HFFc6 (cell line): ENCODE measurements around the gene KIAA1191. TPM values are rescaled to one million over a fixed set of nuclear protein-coding genes. Genes with fewer than 3 reads are reported as not detected.

Source experiments
- DNase-seq: peaks from one replicate; pipeline ENCODE4 v3.0.0-alpha.2; 2018
- H3K27ac Mint-ChIP-seq: 2 replicates; pipeline ENCODE4 v1.8.0; 2020; ENCODE audit warnings: mild to moderate bottlenecking, mixed read lengths
- H3K27me3 Mint-ChIP-seq: 2 replicates; pipeline ENCODE4 v1.8.0; 2021; ENCODE audit warnings: mild to moderate bottlenecking, moderate library complexity, mixed read lengths; ENCODE audit not compliant: insufficient read depth
- H3K36me3 Mint-ChIP-seq: 2 replicates; pipeline ENCODE4 v1.8.0; 2021; ENCODE audit warnings: low read depth, mixed read lengths
- H3K4me1 Mint-ChIP-seq: 2 replicates; pipeline ENCODE4 v1.8.0; 2020; ENCODE audit warnings: low read depth, mixed read lengths
- H3K4me3 Mint-ChIP-seq: 2 replicates; pipeline ENCODE4 v1.8.0; 2020; ENCODE audit warnings: mild to moderate bottlenecking, moderate library complexity, mixed read lengths
- H3K9me3 Mint-ChIP-seq: 2 replicates; pipeline ENCODE4 v1.8.0; 2020; ENCODE audit warnings: mild to moderate bottlenecking, mixed read lengths
- total RNA-seq, 6 experiments: library from RNA; stranded (reverse); fragmentation: NEBNext Ultra II Directional; extraction: Animal tissue kit (Norgen Biotek cat#: 25700); gene quantifications; 2 replicates in 1 of 6; 3 replicates in 5 of 6; pipeline ENCODE4 v1.2.3, GENCODE V29; 2021
- TF ChIP-seq, protein P1 (sequence below): fragments of 200-600 bp; sonication (generic); IDR thresholded peaks from 2 replicates; pipeline ENCODE4 v1.5.0; 2021; ENCODE audit warnings: antibody characterized with exemption, mild to moderate bottlenecking

KIAA1191 gene
- total RNA-seq, 6 experiments from 2014 or later, result 82.4 to 111 (median 95.6) TPM

DNA sequence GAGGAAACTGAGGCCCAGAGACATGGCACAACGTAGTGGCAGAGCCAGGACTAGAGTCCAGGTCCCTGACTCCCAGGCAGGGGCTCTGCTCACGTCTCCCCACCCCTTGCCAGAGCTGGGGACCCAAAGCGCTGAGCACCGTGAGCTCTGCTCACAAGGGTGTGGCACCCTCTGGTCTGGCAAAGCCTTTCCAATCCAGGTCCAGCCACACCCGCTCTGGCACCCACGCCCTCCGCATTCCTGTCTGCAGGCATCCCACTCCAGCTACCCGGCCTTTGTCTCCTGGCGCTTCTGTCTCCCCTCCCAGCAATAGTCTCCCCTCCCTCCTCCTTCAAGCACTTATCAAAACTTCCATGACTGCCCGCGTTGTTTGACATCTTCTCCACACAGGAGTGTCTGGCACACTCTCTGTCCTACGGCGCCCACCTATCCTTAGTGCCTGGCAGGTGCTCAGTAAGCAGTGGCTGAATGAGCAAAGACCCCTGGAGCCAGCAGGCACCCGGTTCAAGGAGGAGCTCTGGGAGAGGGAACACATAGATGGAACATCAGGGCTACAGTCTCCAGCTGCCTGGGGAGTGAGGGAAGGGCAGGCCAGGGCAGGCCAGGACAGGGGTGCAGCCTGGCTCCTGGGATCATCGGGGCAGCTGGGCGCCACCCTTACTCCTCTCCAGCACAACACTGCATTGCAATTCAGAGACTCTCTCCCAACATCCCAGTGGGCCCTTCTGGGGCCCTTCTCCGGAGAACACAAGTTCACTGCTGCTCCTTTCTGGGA lies 39.0 kb upstream of the KIAA1191 start:
- TF ChIP-seq, protein P1, sequence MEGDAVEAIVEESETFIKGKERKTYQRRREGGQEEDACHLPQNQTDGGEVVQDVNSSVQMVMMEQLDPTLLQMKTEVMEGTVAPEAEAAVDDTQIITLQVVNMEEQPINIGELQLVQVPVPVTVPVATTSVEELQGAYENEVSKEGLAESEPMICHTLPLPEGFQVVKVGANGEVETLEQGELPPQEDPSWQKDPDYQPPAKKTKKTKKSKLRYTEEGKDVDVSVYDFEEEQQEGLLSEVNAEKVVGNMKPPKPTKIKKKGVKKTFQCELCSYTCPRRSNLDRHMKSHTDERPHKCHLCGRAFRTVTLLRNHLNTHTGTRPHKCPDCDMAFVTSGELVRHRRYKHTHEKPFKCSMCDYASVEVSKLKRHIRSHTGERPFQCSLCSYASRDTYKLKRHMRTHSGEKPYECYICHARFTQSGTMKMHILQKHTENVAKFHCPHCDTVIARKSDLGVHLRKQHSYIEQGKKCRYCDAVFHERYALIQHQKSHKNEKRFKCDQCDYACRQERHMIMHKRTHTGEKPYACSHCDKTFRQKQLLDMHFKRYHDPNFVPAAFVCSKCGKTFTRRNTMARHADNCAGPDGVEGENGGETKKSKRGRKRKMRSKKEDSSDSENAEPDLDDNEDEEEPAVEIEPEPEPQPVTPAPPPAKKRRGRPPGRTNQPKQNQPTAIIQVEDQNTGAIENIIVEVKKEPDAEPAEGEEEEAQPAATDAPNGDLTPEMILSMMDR, result no peak
- Mint-ChIP-seq H3K4me3 (no peak overlapping the region), H3K27me3 (peaks cover 5% of the 10 kb centered on the region), H3K27ac (no peak overlapping the region), H3K9me3 (no peaks in the 10 kb centered on the region), H3K36me3 (peaks cover 18% of the 10 kb centered on the region; the same call in 1 of the 2 replicates), H3K4me1 (peaks cover 9% of the 10 kb centered on the region)
- DNase-seq, result no peak

DNA sequence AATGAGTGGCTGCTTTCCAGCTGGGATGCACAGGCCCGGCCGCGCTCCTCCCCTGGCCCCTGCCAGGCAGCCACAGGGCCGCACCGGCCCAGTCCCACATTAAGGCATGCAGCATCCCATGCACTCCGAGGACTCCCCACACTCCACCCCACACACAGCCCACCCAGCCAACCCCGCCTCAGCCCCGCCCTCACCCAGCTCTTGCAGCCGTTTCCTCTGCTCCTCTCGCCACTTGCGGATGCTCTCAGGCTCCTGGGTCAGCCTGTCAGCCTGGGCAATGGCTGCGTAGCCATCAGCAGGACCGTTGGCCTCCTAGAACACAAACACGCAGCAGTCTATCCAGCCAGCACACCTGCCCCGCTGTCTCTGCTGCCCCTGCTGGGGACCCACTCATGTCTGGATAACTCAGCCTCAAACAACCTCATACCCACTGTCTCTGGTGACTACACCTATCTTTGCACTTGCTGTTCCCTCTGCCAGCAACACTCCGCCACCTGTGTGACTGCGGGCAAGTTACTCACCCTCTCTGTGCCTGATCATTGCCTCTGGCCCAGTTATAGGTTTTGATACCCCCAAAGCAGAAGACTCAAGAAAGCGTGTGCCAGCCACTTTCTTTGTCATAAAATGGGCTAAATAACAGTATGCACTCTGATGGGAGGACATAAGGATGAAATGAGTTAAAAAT lies 36.3 kb upstream of the KIAA1191 start:
- peaks cover 18% of the 10 kb centered on the region; the same call in 1 of the 2 replicates for H3K36me3 Mint-ChIP-seq
- no peak for DNase-seq
- no peak overlapping the region for H3K4me3 Mint-ChIP-seq
- H3K27ac Mint-ChIP-seq, result no peak overlapping the region
- peaks cover 9% of the 10 kb centered on the region for H3K4me1 Mint-ChIP-seq
- TF ChIP-seq, protein P1, result no peak
- H3K9me3 Mint-ChIP-seq, result no peaks in the 10 kb centered on the region
- H3K27me3 Mint-ChIP-seq, result peaks cover 5% of the 10 kb centered on the region

DNA sequence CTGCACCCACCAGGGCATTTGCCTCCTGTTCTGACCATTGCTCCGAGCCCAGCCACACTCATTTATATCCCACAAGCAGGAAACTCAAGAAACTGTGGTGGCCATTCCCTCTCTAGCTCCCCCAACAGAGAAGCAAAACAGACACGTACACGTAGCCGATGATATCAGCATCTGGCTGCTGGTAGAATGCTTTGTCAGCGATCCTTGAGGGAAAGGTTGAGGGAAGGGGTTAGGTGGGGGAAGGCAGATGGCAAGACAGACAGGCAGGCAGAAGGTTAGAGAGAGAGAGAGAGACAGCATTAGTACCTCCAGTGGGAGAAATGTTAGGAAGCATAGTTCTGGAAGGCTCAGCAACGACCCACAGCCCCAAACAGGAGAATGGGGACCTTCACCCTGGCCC lies 34.8 kb upstream of the KIAA1191 start:
- H3K4me3 Mint-ChIP-seq, result no peak overlapping the region
- peaks cover 16% of the 10 kb centered on the region for H3K36me3 Mint-ChIP-seq
- peaks cover 9% of the 10 kb centered on the region for H3K4me1 Mint-ChIP-seq
- TF ChIP-seq, protein P1, result no peak
- H3K27me3 Mint-ChIP-seq, result peaks cover 5% of the 10 kb centered on the region
- H3K9me3 Mint-ChIP-seq, result no peaks in the 10 kb centered on the region
- DNase-seq, result no peak
- no peak overlapping the region; the same call in 1 of the 2 replicates for H3K27ac Mint-ChIP-seq

DNA sequence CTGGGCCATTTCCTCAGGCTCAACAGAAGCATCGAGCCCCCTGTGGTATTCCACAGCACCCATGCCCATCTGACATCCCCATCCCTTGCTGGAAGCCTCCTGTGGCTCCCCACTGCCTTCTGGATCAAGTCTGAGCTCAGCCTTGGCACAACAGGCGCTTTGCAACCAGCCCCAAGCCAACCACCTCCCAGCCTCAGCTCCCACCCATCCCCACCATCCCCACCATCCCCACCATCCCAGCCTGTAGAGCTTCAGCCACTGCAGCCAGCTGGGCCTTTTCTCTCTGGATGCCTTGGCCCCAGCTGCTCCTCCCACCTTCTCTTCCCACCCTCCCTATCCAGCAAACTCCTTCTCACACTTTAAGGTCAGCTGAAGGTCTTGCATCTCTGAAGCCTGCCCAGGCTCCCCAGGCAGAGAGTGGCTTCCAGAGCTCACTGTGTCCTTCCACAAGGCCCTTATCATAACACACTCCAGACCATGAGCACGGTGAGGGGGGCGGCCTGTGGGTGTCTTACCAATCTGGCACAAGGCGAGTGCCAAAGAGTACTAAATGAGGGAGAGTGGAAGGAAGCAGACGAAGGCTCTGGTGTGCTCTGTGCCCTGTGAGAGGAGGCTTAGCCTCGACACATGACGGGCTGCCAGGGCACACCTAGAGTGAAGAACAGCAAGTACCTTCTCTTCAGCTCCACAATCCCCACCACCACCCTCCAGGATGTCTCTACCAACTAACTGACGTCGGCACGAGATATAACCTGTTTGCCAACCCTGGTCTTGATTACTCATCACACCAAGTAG lies 33.5 kb upstream of the KIAA1191 start:
- no peak for DNase-seq
- TF ChIP-seq, protein P1, result no peak
- Mint-ChIP-seq H3K27ac (no peak overlapping the region), H3K4me1 (no peaks in the 10 kb centered on the region), H3K27me3 (peaks cover 4% of the 10 kb centered on the region; the same call in 1 of the 2 replicates), H3K4me3 (no peak overlapping the region), H3K36me3 (peaks cover 23% of the 10 kb centered on the region), H3K9me3 (no peaks in the 10 kb centered on the region)

DNA sequence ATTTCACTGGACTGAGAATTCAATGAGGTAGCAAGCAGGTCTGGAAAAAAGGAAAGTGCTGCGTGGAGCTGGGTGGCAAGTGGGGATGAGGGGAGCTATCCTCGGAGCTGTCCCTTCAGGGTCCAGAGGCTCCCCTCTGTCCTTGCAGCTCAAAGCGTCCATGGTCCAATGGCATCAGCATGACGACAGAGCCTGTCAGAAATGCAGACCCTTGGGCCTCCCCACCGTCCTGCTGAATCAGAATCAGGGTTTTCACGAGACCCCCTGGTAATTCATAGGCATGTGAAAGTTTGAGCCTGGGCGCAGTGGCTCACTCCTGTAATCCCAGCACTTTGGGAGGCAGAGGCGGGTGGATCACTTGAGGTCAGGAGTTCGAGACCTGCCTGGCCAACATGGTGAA lies 32.5 kb upstream of the KIAA1191 start:
- Mint-ChIP-seq H3K27me3 (peaks cover 4% of the 10 kb centered on the region), H3K4me3 (no peak overlapping the region), H3K4me1 (0 out of 2 replicates have a peak, but pooled peaks cover 7% of the 10 kb centered on the region), H3K36me3 (peaks cover 25% of the 10 kb centered on the region), H3K9me3 (no peaks in the 10 kb centered on the region), H3K27ac (no peak overlapping the region)
- no peak for DNase-seq
- TF ChIP-seq, protein P1, result no peak
